ENCODE results near the gene SPAAR.

SPAAR gene

DNA sequence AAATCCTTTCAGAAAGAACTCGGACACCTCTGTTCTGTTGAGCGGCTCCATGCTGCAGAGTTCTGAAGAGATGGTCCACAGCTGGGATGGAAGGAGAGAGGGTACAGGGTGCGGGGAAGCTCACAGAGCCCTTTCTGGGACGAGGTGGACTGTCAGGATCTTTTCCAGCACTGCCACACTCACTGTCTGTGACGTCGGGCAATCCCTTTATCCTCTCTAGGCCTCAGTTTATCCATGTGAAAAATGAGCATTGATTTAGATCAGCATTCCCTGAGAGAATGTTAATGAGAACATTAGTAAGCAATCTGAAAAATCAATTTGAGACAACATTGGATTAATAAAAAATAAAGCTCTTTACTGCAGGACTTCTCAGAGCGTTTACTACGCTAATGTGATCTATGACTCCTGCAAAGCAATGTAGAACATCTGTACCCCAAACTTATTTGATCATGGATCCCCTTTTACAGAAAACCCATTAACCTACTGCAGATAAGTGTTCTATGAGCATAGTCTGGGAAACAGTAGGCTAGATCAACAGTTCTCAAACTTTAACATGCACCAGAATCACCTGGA is 38.9 kb upstream of the SPAAR start, which contains the start of gene OR13J1:
TSS of gene OR13J1 (minus strand) at position 51 of the 573 bp plus-strand sequence. CDS start at position 51, 0 bp downstream.
- Histone ChIP-seq H3K9ac (ENCODE audit: low read depth, low read length, poor library complexity, severe bottlenecking) (no peak within 1 kb of the TSS), H4K20me1 (ENCODE audit: insufficient read depth, low read length, poor library complexity, severe bottlenecking) (no peaks in the 10 kb centered on the region), H2AFZ (ENCODE audit: low read length) (no peak within 1 kb of the TSS), H3K9me2 (replicated peaks; ENCODE audit: low read depth, low read length) (no peaks in the 10 kb centered on the region), H3K4me3 (ENCODE audit: low read length, poor library complexity, severe bottlenecking) (no peak within 1 kb of the TSS), H3K9me3 (ENCODE audit: insufficient read depth, low read depth, low read length) (no peaks in the 10 kb centered on the region), H3K27me3 (ENCODE audit: insufficient read depth, low read length, poor library complexity, severe bottlenecking) (no peaks in the 10 kb centered on the region), H3K4me1 (ENCODE audit: insufficient read depth, low read length, poor library complexity, severe bottlenecking) (no peaks in the 10 kb centered on the region), H3K79me2 (ENCODE audit: insufficient read depth, low read length) (no peaks in the 10 kb centered on the region), H3K36me3 (ENCODE audit: insufficient read depth, low read length) (no peaks in the 10 kb centered on the region), H3F3A (ENCODE audit: low read depth) (no peaks in the 10 kb centered on the region), H3K4me2 (ENCODE audit: low read depth, low read length, poor library complexity, severe bottlenecking) (no peak within 1 kb of the TSS)
- TF ChIP-seq CTCF (conservative IDR thresholded peaks at IDR 0.05; ENCODE audit: low read length) (no peak), EZH2phosphoT487 (IDR thresholded peaks at IDR 0.05; ENCODE audit: borderline replicate concordance) (no peak)

- H3K9me3 ChIP-seq (ENCODE audit: insufficient read depth, low read depth, low read length), result no peaks in the 10 kb centered on the region; the same call in 1 of the 2 replicates
- H3K27me3 ChIP-seq (ENCODE audit: insufficient read depth, low read length, poor library complexity, severe bottlenecking), result no peaks in the 10 kb centered on the region
- no peaks in the 10 kb centered on the region for H3K9me2 ChIP-seq (replicated peaks; ENCODE audit: low read depth, low read length)
- H3K79me2 ChIP-seq (ENCODE audit: insufficient read depth, low read length), result no peaks in the 10 kb centered on the region
- no peak overlapping the region for H3K4me3 ChIP-seq (ENCODE audit: low read length, poor library complexity, severe bottlenecking)
- no peak for TF ChIP-seq EZH2phosphoT487 (IDR thresholded peaks at IDR 0.05; ENCODE audit: borderline replicate concordance)
- TF ChIP-seq CTCF (conservative IDR thresholded peaks at IDR 0.05; ENCODE audit: low read length), result no peak
- H3K4me2 ChIP-seq (ENCODE audit: low read depth, low read length, poor library complexity, severe bottlenecking), result no peak overlapping the region
- H3K4me1 ChIP-seq (ENCODE audit: insufficient read depth, low read length, poor library complexity, severe bottlenecking), result no peaks in the 10 kb centered on the region
- no peak overlapping the region for H2AFZ ChIP-seq (ENCODE audit: low read length)
- no peak overlapping the region for H3K9ac ChIP-seq (ENCODE audit: low read depth, low read length, poor library complexity, severe bottlenecking)
- no peaks in the 10 kb centered on the region for H3K36me3 ChIP-seq (ENCODE audit: insufficient read depth, low read length)
- H4K20me1 ChIP-seq (ENCODE audit: insufficient read depth, low read length, poor library complexity, severe bottlenecking), result no peaks in the 10 kb centered on the region
- H3F3A ChIP-seq (ENCODE audit: low read depth), result no peaks in the 10 kb centered on the region
These were observed 37.7 kb upstream of the SPAAR start for GRCh38 chr9:35871545-35871944.

DNA sequence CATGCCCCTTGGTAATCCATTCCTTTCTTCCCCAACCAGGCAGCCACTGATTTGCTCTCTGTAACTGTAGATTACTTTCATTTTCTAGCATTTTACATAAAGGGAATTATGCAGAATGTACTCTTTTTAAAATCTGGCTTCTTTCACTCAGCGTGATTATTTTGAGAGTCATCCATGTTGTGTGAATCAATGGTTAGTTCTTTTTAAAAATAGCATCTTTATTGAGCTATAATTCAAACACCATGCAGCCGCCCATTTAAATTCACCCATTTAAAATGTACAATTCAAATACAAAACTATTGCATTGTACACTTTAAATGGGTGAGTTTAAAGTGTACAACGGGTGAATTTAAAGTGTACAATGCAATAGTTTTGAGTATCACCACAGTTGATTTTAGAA is 36.8 kb upstream of the SPAAR start:
- Histone ChIP-seq H3K4me1 (ENCODE audit: insufficient read depth, low read length, poor library complexity, severe bottlenecking) (no peaks in the 10 kb centered on the region), H3K79me2 (ENCODE audit: insufficient read depth, low read length) (no peaks in the 10 kb centered on the region), H3K4me3 (ENCODE audit: low read length, poor library complexity, severe bottlenecking) (no peak overlapping the region), H3K9ac (ENCODE audit: low read depth, low read length, poor library complexity, severe bottlenecking) (no peak overlapping the region), H3K4me2 (ENCODE audit: low read depth, low read length, poor library complexity, severe bottlenecking) (no peak overlapping the region), H3F3A (ENCODE audit: low read depth) (no peaks in the 10 kb centered on the region), H3K27me3 (ENCODE audit: insufficient read depth, low read length, poor library complexity, severe bottlenecking) (no peaks in the 10 kb centered on the region), H3K36me3 (ENCODE audit: insufficient read depth, low read length) (no peaks in the 10 kb centered on the region), H2AFZ (ENCODE audit: low read length) (no peak overlapping the region), H4K20me1 (ENCODE audit: insufficient read depth, low read length, poor library complexity, severe bottlenecking) (no peaks in the 10 kb centered on the region), H3K9me2 (replicated peaks; ENCODE audit: low read depth, low read length) (no peaks in the 10 kb centered on the region), H3K9me3 (ENCODE audit: insufficient read depth, low read depth, low read length) (no peaks in the 10 kb centered on the region; the same call in 1 of the 2 replicates)
- TF ChIP-seq EZH2phosphoT487 (IDR thresholded peaks at IDR 0.05; ENCODE audit: borderline replicate concordance), result no peak
- TF ChIP-seq CTCF (conservative IDR thresholded peaks at IDR 0.05; ENCODE audit: low read length), result no peak

All from Loucy (cell line).